Activated CD8-positive, alpha-beta memory T cell treated with anti-CD3 and anti-CD28 coated beads, Interleukin-2, amount 50 U/mL, for 4 hours (primary cell): ENCODE data around the gene BPIFA3.

Experiments used
- DNase-seq: peaks from one replicate; pipeline ENCODE4 v3.0.0-alpha.2; 2020

BPIFA3 gene

GRCh38 chr20:33272155-33272873 is 55.2 kb downstream of the BPIFA3 start:
- DNase-seq = no peak

- DNase-seq = no peak
These were observed 56.1 kb downstream of the BPIFA3 start for GRCh38 chr20:33273117-33273851.

GRCh38 chr20:33275215-33275614 is 58.1 kb downstream of the BPIFA3 start:
- DNase-seq = no peak

GRCh38 chr20:33275871-33276270 is 58.7 kb downstream of the BPIFA3 start:
- DNase-seq = no peak

GRCh38 chr20:33276303-33277113 is 59.4 kb downstream of the BPIFA3 start:
- no peak for DNase-seq
